Right hindlimb (tissue), 1 donor: ENCODE data around the gene CBARP.
"Not testable (repeated sequence)": the region's sequence is repeated elsewhere in the genome, so short reads cannot be mapped to it uniquely, and the experiment has no call there.

Experiments used
- DNase-seq: peaks from one replicate; pipeline ENCODE4 v3.0.0-alpha.2; 2018

CBARP gene

DNA sequence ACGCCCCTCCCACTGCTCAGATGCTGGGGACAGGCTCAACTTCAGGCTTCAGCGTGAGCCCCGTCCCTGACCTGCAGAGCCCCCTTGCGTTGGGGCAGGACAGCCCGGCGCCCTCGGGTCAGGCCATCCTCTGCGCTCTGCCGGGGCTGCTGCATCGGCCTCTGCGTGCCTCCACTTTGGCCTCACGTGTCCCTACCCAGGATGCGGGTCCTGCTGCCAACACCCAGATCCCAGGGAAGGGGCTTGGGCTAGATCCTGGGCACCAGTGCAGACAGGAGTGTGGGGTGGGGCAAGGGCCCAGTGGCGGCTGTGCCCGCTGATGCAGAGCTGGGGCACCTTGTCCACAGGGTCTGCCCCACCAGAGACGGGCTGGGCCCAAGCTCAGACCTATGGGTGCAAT is 13.0 kb downstream of the CBARP start:
- no peak for DNase-seq

DNA sequence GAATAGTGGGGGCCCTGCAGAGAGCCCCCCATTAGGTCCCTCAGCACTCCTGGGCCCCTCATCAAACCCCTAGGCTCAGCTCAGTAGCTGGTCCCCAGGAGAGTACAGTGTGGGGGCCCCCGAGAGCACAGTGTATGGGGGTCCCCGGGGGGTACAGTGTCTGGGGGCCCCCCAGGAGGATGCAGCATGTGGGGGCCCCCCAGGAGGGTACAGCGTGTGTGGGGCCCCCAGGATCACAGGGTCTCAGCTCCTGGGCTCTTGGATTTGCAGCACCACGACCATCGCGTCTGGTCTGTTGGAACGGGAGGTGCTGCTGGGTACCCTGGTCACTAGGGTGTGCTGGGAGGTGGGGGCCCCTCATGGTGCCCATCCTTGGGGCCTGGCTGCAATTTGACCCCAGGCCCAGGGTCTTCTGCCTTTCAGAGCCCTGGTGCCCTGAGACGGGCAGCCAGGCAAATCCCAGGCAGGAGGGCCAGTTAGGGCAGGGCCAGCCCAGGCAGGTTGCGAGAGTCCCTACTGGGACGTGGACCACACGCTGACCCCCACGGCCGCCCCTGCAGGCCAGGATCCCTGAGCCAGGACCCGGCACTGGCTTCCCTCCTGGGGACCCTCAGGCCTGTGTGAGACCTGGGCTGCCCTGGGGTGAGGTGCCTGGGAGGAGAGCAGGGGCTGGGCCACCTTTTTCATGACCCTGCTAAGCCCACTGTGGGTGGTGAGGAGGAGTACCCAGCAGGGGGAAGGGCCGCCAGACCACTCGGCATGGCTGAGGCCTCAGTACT is 13.6 kb downstream of the CBARP start:
- DNase-seq, result no peak

DNA sequence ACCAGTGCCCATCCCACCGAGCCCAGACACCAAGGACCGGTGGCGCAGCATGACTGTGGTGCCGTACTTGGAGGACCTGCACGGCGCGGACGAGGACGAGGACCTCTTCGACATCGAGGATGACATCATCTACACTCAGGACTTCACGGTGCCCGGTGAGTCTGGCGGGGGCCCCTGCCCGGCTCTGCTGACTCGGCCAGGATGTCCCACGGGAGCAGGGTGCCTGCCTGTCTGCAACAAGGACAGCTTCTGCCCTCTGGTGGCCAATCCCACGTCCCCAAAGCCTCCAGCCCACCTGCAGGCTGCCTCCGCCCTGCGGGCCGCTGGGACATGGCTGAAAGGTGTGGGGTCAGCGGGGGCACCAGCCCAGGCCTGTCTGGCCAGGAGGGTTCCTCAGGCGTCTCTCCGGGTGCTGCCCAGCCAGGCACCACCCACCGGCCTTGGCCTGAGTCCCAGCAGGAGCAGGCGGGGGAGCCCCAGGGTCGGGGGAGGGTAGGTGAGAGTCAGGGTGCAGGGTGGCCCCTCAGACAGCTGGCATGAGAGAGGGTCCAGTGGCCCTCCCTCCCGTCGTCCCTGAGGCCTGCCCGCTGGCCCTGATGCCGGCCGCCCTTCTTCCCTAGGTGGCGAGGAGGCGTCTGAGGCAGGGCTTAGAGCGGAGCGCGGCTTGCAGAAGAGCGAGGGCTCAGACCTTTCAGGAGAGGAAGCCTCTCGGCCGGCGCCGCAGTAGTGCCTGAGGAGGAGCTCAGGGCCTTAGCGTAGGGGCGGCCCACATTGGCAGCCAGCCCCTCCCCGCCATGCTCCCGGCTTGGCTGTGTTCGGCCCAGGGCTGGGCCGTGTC is 14.6 kb downstream of the CBARP start:
- DNase-seq, result no peak

DNA sequence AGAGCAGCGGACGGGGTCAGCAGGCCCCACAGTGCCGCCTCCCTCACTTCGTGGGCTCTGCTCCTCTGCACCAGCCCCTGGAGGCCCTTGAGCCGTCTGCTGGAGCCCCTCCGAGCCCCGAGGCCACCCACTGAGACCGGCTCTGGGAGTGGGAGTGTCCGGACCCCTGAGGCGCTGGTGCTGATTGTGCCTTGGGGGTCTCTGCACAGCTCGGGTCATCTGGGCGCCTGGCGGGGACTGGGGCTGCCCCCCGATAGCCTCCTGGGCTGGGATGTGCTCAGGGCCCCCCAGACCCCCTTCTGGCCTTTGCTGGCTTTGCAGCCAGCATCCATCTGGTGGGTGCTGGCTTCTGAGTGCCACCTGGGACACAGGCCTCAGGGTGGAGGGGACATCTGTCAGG is 15.4 kb downstream of the CBARP start:
- no peak for DNase-seq

DNA sequence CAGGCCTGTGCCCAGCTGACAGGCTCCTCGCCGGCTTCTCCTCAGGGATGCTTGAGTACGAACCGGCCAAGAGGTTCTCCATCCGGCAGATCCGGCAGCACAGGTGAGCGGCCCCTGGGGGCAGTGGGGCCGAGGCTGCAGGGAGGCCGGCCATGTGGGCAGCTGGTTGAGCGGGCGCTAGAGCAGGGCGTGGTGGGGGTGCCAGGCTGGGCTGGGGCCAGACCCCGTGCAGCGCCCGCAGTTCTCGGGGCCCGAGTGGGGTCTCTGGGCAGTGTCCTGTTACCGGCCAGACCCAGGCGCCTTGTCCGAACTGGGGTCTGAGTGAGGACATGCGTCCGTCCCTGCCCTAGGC is 15.9 kb downstream of the CBARP start:
- no peak for DNase-seq

DNA sequence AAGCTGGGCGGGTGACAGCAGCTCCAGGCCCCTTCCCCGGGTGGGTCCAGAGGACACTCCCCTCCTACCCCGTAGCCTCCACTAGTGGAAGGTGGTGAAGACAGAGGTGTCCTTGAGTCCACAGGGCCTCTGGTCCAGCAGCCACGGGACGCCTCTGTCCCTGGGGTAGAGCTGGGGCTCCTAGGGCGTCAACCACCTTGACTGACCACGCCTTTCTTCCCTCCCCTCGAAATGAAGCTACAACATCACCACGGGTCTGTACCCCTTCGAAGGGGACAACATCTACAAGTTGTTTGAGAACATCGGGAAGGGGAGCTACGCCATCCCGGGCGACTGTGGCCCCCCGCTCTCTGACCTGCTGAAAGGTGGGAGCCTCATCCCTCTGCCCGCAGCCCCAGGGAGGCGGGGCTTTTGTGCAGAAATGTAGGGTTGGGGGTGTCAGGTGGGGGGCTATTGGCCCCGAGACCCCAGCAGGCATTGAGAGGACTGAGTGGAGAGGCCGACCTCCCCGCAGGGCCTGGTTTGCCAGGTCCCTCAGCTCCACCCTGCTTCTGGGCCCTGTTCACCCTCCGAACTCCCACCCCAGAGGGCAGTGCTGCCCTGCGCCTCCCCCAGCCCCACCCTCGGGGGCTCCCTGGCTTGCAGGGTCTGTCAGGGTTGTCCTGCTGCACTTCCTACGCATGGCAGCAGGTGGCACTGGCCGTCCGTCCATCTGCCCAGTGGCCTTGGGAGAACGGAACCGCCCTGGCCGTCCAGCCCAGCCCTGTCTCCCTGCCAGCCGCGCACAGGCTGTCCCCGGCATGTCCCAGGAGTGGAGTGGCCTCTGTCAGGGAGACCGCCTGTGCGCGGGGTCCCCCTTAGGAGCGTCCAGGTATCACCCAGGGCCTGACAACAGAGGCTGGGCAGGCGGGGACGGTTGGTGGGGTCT is 16.6 kb downstream of the CBARP start:
- DNase-seq, result peak; percentile 79

DNA sequence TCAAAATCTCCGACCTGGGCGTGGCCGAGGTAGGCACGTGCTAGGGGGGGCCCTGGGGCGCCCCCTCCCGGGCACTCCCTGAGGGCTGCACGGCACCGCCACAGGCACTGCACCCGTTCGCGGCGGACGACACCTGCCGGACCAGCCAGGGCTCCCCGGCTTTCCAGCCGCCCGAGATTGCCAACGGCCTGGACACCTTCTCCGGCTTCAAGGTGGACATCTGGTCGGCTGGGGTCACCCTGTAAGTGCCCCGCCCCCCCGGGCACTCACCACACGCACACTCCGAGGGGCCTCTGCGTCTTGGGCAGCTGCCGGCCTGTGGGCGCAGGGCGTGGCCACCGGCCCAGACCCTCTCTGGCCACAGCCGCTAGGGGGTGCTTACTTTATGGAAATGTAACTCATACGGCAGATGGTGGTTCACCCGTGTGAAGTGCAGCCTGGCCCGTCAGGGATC is 17.3 kb downstream of the CBARP start:
- DNase-seq, result no peak

DNA sequence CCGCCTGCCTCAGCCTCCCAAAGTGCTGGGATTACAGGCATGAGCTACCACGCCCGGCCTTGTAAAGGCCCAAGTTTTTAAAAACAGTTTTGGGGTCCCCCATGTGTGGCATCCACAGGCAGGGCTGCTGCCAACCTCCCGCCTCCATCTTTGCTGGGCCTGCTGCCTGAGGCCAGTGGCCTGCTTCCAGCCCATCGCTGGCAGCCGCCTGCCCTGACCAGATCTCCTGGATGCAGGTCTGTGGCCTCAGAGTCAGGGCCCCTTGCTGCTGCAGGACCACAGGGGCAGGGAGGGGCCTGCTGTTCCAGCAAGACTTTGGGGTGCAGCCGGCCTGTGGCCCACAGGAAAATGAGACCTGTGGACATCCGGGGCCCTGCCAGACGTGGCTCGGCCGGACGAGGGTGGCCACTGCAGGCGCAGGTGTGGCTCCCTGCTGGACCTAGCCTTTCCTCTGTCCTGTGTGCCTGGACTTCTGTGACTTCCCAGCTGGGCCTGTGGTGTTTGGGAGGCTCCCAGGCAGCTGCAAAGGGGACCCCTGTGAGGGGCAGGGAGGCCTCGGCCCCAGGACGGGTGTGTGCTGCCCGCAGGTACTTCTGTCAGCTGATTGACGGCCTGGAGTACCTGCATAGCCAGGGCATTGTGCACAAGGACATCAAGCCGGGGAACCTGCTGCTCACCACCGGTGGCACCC is 17.9 kb downstream of the CBARP start:
- no peak for DNase-seq

DNA sequence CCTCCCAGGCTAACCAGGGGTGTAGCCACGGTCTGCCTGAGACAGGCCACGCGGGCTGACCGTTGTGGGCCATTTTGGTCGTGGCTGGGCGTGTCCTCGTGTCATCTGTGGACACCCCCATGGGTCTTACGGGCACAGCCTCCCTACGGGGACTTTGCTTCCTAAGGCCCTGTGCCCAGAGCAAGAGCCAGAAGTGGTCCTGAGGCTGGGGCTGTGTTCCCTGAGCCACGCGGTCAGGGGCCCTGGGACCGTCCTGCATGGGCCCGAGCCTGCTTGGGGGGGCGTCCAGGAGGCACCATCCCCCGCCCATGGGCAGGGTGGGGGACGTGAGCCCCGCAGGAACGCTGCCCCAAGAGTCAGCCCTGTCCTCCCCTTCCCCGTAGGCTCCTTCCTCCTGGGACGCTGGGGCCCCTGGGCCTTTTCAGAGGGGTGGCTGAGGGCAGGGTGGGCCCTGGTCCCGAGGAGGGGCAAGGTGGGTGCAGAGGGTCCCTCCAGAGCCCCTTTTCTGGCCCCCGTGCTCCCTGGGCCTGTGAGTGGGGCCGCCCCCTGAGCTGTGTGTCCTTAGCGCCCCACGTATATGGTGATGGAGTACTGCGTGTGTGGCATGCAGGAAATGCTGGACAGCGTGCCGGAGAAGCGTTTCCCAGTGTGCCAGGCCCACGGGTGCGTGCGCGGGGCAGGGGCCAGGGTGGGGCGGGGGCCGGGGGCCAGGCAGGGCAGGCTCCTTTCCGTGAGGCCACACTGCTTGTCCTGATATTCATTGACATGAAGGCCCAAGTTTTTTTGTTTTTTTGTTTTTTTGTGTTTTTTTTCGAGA is 18.8 kb downstream of the CBARP start:
- no peak for DNase-seq

DNA sequence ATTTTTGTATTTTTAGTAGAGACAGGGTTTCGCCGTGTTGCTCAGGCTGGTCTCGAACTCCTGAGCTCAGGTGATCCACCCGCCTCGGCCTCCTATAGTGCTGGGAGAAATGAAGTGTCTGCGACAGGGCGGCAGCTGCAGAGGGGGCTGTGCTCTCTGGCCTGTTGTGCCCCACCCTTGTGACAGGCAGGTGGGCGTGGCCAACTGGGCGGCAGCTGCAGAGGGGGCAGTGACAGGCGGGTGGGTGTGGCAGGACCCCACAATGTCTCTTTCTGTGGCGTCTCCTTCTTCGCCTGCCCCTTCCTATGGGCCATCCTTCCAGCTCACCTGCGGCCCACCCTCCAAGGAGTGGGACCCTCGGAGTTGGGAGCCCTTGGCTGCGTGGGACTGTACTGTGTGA is 20.4 kb downstream of the CBARP start:
- DNase-seq, result peak; percentile 75

DNA sequence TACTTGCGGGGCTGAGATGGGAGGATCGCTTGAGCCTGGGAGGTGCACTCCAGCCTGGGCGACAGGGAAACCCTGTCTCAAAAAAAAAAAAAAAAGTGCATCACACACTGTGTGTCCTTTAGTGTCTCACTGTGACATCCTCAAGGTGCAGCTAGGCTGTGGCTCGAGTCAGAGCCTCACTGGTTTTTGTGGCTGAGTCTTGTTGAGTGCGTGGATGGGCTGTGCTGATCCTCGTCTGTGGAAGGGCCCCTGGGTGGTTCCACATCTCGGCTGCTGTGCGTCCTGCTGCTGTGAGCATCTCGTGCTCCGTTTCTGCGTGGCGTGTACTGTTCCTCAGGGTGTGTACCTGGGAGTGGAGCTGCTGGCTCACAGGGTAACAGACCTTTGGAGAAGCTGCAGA is 21.0 kb downstream of the CBARP start:
- no peak for DNase-seq

DNA sequence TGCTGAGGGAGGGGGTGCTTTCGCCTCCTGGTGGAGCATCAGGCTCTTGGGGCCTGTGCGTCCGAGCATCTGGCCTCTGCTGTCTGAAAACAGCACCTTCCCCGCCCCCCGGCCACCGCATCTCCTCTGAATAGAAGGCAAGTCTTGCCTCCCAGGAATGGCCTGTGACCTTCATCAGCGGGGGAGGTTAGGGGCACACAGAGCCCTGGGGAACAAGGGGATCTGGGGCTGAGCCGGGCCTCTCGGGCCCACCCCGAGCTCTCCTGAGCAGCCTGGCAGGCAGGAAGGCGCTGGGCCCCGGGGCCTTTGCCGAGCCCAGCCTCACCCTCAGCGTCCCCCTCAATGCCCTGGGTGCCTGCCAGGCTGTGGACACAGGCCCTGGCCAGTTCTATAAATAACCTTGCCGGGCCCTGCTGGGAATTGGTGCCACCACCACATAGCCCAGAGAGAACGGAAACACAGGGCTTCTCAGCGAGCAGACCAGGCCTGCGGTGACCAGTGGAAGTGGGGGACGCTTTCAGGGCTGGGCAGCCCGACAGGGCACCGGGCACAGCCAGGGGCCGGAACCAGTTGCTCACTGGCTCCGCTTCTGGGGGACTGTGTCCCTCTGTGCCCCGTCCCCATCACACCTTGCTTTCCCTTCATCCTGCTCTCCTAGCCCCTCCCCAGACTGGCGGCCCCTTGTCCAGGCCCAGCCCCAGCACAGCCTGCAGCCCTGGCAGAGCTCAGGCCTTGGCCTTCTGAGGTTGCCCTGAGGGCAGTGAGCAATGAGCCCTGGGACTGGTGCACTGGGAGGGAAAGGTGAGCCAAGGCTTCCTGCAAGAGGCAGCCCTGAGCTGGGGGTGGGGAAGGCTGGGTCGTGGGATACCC is 22.7 kb downstream of the CBARP start:
- peak; percentile 69 for DNase-seq

DNA sequence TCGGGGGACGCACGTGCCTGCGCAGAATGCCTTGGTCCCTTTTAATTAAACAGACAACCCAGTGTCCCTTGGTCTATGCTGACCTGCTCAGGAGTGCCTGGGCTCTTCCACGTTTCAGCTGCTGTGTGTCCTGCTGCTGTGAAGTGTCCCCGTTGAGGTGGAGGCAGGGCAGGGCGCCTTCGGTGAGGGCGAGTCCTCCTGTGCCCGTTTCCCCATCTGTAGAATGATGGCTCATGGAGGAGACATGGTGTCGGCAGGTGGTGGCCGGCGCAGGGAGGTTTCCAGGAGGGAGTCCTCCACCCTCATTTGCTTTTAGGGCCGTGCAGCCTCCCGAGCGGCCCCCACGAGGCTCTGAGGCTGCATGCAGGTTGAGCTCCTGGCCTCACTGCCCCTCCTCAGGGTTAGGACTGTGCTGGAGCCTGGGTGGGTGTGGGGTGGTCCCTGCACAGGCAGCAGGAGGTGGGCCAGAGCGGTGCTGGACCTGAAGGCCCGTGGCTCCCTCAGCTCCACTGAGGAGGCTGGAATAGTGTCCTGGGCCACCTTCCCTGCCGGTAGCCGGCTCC is 23.4 kb downstream of the CBARP start:
- DNase-seq, result no peak

DNA sequence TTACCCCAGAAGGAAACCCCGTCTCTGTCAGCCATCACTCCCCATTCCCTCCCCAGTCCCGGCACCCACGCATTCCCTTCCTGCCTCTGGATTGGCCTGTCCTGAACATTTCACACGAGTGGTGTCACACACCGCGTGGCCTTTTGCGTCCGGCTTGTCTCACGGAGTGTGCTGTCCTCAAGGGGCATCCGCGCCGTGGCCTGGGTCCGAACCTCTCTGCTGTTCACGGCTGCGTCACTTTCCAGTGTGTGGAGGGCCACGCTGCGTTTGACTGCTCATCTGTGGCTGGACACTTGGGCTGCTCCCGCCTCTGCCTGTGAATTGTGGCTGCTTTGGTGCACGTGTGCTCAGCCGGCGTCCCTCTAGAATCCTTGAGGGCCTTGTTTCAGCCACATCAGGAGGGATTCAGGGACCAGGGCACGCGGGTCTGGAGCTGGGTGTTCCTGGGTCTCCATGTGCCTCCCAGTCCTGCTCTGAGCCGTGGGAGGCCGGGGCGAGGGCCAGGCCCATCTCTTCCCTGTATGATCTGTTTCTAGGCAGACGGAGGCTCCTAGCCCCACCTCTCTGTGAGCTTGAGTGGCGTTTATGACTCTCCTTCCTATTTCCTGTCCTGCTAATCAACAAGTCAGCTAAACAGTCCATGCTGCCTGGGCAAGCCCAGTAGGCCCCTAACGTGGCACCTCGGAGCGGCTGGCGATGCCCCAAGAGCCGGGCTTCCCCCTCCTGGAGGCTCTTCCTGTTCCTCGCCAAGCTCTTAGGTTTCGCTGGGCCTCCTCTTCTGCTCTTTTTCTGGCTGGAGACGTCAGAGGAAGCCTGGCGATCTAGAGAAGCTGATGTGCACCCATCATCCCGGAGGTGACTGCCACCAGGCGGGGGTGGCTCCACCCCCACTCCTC is 24.2 kb downstream of the CBARP start:
- peak; percentile 72 for DNase-seq

DNA sequence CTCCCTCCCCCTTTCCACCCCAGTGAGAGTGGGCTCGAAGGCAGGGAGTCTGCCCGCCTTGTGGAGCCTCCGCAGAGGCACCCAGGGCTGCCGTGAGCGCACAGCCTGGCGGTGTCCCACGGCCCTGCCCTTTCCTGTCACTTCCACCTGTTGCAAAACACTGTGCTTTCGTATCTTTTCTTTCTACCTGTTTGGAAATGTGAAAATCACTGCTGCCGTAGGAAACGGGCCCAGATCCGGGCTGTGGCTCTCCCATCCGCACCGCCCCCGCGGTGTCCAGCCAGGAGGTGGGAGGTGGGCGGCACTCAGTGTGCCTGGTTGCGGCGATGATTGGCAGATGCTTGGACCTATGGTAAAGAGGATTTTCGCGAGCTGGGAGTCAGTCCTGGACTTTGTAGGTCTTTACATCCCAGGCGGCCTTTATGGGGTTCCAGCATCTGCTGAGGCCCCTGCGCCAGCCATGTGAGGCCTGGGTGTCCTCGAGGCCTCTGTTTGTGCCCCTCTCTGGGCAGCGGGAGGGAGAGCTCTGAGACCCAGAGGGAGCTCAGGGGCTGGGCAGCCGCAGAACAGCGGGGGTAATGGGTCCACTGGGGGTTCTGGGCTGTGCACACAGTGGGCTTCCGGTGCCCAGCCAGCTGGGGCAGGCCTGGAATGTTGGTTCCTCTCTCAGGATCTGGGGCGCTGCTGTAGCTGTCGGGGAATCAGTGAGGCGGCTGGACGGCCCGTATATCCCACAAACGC is 26.1 kb downstream of the CBARP start:
- peak; percentile 43 for DNase-seq

DNA sequence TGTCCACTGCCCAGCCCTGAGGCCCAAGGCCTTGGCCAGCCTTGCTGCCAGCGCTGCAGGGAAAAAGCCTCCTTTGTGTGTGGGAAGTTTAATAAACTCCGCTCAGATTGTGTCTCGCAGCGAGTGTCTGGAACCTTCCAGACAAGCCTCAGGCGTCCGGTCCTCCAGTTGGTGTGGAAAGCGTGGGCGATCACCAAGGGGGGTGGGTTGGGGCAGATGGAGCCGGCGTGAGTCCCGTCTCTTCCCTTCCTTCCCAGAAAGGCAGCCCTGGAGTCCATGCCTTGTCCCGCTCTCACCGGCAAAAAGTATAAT is 27.6 kb downstream of the CBARP start:
- no peak for DNase-seq

DNA sequence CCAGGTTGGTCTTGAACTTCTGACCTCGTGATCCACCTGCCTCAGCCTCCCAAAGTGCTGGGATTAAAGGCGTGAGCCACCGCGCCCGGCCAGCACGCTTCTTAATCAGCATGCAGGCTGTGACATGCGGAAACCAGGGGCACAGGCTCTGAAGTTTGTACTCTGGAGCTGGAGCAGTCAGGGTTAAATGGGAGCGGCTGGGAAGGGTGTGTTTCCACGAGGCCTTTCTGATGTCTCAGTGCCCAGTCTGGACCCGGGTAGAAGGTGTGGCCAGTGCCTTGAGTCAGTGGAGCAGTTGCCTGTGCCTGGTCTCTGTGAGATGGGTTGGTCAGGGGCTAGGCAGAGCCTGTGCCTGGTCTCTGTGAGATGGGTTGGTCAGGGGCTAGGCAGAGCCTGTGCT is 29.0 kb downstream of the CBARP start:
- not testable (repeated sequence) for DNase-seq

DNA sequence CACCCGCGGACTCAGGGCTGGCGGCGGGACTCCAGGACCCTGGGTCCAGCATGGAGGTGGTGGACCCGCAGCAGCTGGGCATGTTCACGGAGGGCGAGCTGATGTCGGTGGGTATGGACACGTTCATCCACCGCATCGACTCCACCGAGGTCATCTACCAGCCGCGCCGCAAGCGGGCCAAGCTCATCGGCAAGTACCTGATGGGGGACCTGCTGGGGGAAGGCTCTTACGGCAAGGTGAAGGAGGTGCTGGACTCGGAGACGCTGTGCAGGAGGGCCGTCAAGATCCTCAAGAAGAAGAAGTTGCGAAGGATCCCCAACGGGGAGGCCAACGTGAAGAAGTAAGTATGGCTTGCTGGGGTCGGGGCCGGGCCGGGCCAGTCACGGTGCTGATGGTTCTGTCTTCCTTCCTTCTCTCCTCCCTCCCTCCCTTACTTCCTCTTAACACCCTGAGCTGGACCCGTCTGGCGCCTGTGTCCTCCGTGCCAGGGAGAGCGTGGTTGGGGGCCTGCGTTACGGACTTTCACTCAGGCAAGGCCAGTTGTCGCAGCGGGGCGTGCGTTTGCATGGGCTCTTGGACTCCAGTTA is 30.8 kb downstream of the CBARP start:
- DNase-seq, result no peak
